BJ (cell line): ENCODE data around the gene ZDHHC8. TPM values are rescaled to one million over a fixed set of nuclear protein-coding genes. Genes with fewer than 3 reads are reported as not detected.

Experiments used
- CTCF ChIA-PET: fragments of 350-600 bp; formaldehyde crosslinking; extraction: SDS; loops from one replicate; lab custom pipeline; 2021; ENCODE audit warnings: antibody characterized with exemption, inconsistent platforms; lab: Yijun Ruan, JAX
- POLR2A ChIA-PET: fragments of 300-600 bp; sonication (Branson Sonifier 250); formaldehyde crosslinking; extraction: SDS; loops from one replicate; lab custom pipeline; 2021; ENCODE audit warnings: antibody characterized with exemption; lab: Charles Lee
- DNase-seq: peaks from one replicate; pipeline ENCODE4 v3.0.0-alpha.2; 2011; ENCODE audit warnings: low read depth
- H3K27me3 ChIP-seq: 2 replicates; pipeline ENCODE4 v1.6.0; 2011; ENCODE audit warnings: low read length; ENCODE audit not compliant: control insufficient read depth, insufficient read depth
- H3K36me3 ChIP-seq: 2 replicates; pipeline ENCODE4 v1.5.1; 2011; ENCODE audit warnings: low read length; ENCODE audit not compliant: control insufficient read depth, insufficient read depth
- H3K4me3 ChIP-seq: 2 replicates; pipeline ENCODE4 v1.5.1; 2011; ENCODE audit warnings: low read depth, mild to moderate bottlenecking, control low read depth, low read length
- polyA plus RNA-seq: library from polyadenylated mRNA; depleted of rRNA; stranded (reverse); fragments of >200 nt; gene quantifications from 2 replicates; pipeline ENCODE4 v1.2.3, GENCODE V29; 2011
- TF ChIP-seq, protein P1 (sequence below): IDR thresholded peaks from 2 replicates; pipeline ENCODE4 v1.5.1; 2011; ENCODE audit warnings: low read depth, mild to moderate bottlenecking, control low read depth, inconsistent platforms, low read length, moderate library complexity; ENCODE audit not compliant: insufficient read depth

The ZDHHC8 gene
- polyA plus RNA-seq, 1 experiment, result 32.2 TPM

DNA sequence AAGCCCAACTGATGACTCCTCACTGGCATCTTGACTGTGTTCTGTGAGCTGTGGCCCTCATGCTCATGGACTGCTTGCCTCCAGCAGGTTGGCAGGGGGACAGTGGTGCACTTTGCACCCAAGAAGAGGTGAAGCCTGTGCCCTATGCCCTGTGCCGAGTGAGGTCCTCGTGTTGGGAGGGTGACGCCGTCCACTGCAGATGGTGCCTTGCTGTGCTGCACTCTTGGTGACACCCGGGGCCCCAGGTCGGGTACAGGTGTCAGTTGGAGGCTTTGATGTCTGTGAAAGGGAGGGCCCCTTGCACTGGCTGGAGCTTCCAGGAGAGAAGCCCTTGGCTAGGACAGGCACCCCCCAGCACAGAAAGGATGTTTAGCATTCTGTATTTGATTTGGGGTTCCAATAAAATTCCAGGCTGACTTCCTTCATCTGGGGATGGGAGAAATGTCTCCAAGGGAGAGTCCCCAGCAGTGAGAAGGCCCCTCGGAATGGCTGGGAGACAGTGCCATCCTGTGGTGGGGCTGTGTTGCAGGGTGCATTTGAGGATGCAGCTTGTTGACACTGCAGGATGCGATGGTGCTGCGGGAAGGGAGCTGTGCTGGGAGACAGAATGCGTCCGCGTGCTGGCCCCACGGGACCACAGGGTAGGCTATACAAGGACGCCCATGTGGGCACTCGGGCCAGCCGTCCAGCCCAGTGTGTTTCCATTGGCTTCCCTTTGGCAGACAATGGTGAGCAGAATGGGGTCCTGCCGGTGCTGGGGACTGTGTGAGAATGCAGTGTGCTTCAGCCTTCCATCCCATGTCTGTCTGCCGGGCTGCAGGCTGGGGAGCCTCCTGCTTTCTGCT is 2.5 kb upstream of the ZDHHC8 start:
- H3K36me3 ChIP-seq, result peaks cover 20% of the 10 kb centered on the region
- ChIA-PET CTCF (interaction anchor here (0.7 to 2.0 kb wide), 4 partner anchors 11 to 165 kb away, joined by 3 to 5 read pairs (median 3); partner anchors contain the start of gene TANGO2), POLR2A (no interaction called here)
- H3K27me3 ChIP-seq, result no peaks in the 10 kb centered on the region
- no peak for DNase-seq
- TF ChIP-seq, protein P1, sequence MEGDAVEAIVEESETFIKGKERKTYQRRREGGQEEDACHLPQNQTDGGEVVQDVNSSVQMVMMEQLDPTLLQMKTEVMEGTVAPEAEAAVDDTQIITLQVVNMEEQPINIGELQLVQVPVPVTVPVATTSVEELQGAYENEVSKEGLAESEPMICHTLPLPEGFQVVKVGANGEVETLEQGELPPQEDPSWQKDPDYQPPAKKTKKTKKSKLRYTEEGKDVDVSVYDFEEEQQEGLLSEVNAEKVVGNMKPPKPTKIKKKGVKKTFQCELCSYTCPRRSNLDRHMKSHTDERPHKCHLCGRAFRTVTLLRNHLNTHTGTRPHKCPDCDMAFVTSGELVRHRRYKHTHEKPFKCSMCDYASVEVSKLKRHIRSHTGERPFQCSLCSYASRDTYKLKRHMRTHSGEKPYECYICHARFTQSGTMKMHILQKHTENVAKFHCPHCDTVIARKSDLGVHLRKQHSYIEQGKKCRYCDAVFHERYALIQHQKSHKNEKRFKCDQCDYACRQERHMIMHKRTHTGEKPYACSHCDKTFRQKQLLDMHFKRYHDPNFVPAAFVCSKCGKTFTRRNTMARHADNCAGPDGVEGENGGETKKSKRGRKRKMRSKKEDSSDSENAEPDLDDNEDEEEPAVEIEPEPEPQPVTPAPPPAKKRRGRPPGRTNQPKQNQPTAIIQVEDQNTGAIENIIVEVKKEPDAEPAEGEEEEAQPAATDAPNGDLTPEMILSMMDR, result peak; percentile 55
- H3K4me3 ChIP-seq, result no peak overlapping the region

DNA sequence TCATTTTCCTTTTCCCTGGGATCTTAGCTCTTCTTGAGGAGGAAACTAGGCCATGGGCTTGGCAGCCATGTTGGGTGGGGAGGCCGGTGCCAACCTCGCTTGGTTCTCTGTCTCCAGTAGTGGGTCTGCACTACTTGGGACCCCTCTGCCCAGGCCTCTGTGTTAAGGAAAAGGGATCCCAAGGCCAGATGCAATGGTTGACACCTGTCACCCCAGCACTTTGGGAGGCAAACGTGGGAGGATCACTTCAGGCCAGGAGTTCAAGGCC is 1.9 kb upstream of the ZDHHC8 start:
- ChIA-PET CTCF (interaction anchor here (0.7 to 2.0 kb wide), 4 partner anchors 11 to 165 kb away, joined by 3 to 5 read pairs (median 3); partner anchors contain the start of gene TANGO2), POLR2A (no interaction called here)
- no peaks in the 10 kb centered on the region for H3K27me3 ChIP-seq
- no peak for DNase-seq
- TF ChIP-seq, protein P1, result no peak
- no peak overlapping the region for H3K4me3 ChIP-seq
- peaks cover 18% of the 10 kb centered on the region for H3K36me3 ChIP-seq

DNA sequence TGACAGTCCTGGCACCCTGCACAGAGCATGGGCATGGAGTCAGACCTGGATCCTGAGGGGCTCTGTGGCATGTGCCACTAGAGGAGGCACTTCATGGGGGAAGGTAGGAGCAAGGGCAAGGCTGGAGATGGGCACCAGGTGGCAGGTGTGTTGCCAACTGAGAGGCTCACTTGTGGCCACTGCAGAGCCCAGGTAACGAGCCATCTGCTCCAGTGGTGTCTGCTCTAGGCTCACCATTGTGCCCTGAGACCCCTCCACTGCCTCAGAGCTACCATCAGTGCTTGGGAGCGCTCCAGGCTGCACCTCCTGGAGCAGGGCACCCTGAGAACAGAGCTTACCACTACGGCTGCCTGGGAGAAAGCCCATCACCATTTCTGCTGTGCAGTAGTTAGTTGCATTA is 1.3 kb upstream of the ZDHHC8 start:
- TF ChIP-seq, protein P1, result no peak
- H3K4me3 ChIP-seq, result no peak overlapping the region
- CTCF ChIA-PET, result no interaction called here
- H3K36me3 ChIP-seq, result peaks cover 16% of the 10 kb centered on the region
- no peak for DNase-seq
- H3K27me3 ChIP-seq, result no peaks in the 10 kb centered on the region
- POLR2A ChIA-PET, result no interaction called here

DNA sequence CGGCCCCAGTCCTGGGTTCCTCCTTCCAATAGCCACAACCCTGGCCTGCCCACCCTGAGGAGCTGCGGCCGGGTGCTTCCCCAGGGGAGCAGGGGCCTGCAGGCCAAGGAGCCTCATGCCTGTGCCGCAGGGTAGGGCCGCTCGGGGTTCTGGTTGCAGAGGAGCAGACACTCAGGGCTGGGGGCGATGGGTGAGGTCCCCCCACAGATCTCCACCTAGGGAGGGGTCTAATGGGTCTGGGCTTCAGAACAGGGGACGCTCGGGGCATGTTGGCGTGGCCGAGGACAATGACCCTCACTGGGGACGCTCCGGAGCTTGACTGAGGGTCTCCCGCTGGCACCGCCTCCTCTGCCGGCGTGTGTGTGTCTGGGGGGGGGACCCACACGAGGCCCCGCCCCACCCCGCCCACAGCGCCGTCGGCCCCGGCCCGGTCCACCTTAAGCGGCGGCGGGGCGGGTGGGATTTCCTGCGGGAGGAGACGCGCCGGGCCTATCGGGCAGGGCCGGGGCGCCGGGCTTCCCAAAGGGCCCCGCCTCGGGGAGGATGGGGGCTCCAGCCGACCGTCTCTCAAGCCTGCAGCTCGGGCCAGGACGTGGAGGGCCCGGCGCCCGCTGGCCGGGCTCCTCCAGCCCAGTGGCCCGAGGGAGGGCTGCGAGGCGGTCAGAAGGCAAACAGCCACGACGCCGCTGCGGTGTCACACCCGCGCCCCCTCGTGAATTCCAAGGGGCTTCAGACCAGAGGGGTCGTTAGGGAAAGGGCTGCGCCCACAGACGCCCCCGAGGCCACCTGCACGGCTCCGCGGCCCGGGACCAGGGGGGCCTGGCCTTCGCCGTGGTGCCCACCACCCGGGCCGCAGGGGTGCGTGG is 640 bp upstream of the ZDHHC8 start:
- peaks cover 10% of the 10 kb centered on the region for H3K36me3 ChIP-seq
- CTCF ChIA-PET, result no interaction called here
- TF ChIP-seq, protein P1, result no peak
- POLR2A ChIA-PET, result no interaction called here
- no peak for DNase-seq
- H3K4me3 ChIP-seq, result peak overlapping the region; percentile 90
- H3K27me3 ChIP-seq, result no peaks in the 10 kb centered on the region
